Keratinocyte (primary cell): Measurements from ENCODE around the gene GSAP. TPM values are rescaled to one million over a fixed set of nuclear protein-coding genes. Genes with fewer than 3 reads are reported as not detected.

ENCODE experiments used
- DNase-seq: peaks from one replicate; pipeline ENCODE4 v3.0.0-alpha.2; 2011; ENCODE audit warnings: low read depth, missing footprints, low spot score
- FAIRE-seq: peaks from 2 replicates; lab custom pipeline; 2011; peaks lifted over from hg19 to GRCh38; lab: Jason Lieb, UNC
- H2AFZ ChIP-seq: 2 replicates; pipeline ENCODE4 v1.6.0; 2012; ENCODE audit warnings: low read length, control low read depth, inconsistent platforms; ENCODE audit not compliant: control insufficient read depth
- H3K27ac ChIP-seq: 2 replicates; pipeline ENCODE4 v1.5.1; 2011; ENCODE audit warnings: low read length; ENCODE audit not compliant: control insufficient read depth, insufficient read depth
- H3K27me3 ChIP-seq: 3 replicates; pipeline ENCODE4 v1.6.0; 2011; ENCODE audit warnings: low read length; ENCODE audit not compliant: control insufficient read depth, insufficient read depth; ENCODE audit errors: extremely low read depth
- H3K36me3 ChIP-seq, 2 experiments: 2 replicates in 1 of 2; 3 replicates in 1 of 2; pipeline ENCODE4 v1.5.1; 2011; ENCODE audit warnings: low read length in 2 of 2, mild to moderate bottlenecking in 1 of 2; ENCODE audit not compliant: control insufficient read depth in 2 of 2, insufficient read depth in 2 of 2; ENCODE audit errors: extremely low read depth in 1 of 2
- H3K4me1 ChIP-seq: 3 replicates; pipeline ENCODE4 v1.5.1; 2011; ENCODE audit warnings: low read length; ENCODE audit not compliant: control insufficient read depth, insufficient read depth; ENCODE audit errors: extremely low read depth
- H3K4me2 ChIP-seq: 3 replicates; pipeline ENCODE4 v1.6.0; 2011; ENCODE audit warnings: low read depth, low read length; ENCODE audit not compliant: control insufficient read depth, insufficient read depth; ENCODE audit errors: extremely low read depth
- H3K4me3 ChIP-seq, 3 experiments: fragments of 200-600 bp in 1 of 3; sonication (generic) in 1 of 3; 2 replicates in 2 of 3; 3 replicates in 1 of 3; pipeline ENCODE4 v1.5.1; 2011 to 2016; ENCODE audit warnings: low read length in 3 of 3, mild to moderate bottlenecking in 3 of 3, control low read depth in 2 of 3, inconsistent platforms in 1 of 3, low read depth in 1 of 3, mixed read lengths in 1 of 3, mixed run types in 1 of 3, moderate library complexity in 1 of 3; ENCODE audit not compliant: control insufficient read depth in 2 of 3, insufficient read depth in 2 of 3; ENCODE audit errors: extremely low read depth in 1 of 3
- H3K79me2 ChIP-seq: 2 replicates; pipeline ENCODE4 v1.6.0; 2012; ENCODE audit warnings: low read length; ENCODE audit not compliant: control insufficient read depth, insufficient read depth
- H3K9ac ChIP-seq: 3 replicates; pipeline ENCODE4 v1.6.0; 2011; ENCODE audit warnings: low read length; ENCODE audit not compliant: control insufficient read depth, insufficient read depth; ENCODE audit errors: extremely low read depth
- H3K9me1 ChIP-seq: 3 replicates; pipeline ENCODE4 v1.6.0; 2011; ENCODE audit warnings: low read length; ENCODE audit not compliant: control insufficient read depth, insufficient read depth; ENCODE audit errors: extremely low read depth
- H3K9me3 ChIP-seq: 2 replicates; pipeline ENCODE4 v1.5.1; 2012; ENCODE audit warnings: low read depth, low read length; ENCODE audit not compliant: control insufficient read depth
- H4K20me1 ChIP-seq: 3 replicates; pipeline ENCODE4 v1.6.0; 2011; ENCODE audit warnings: low read length; ENCODE audit not compliant: control insufficient read depth, insufficient read depth; ENCODE audit errors: extremely low read depth
- EZH2 ChIP-seq: IDR thresholded peaks from one replicate; pipeline ENCODE4 v1.6.1; 2012; ENCODE audit warnings: inconsistent platforms, mild to moderate bottlenecking, low read length, moderate library complexity
- dilution Hi-C: fragments of 300-500 bp; cut with MboI; formaldehyde crosslinking; loops from one replicate; pipeline ENCODE4 v1.7.0; 2020; ENCODE audit warnings: low sequenced_read_pairs; ENCODE audit not compliant: extremely low pct_ligation_motif_present
- polyA plus RNA-seq, 5 experiments: library from polyadenylated mRNA; depleted of rRNA in 3 of 5; stranded (reverse) in 3 of 5; stranded (forward) in 1 of 5; unstranded in 1 of 5; fragments of >200 nt; gene quantifications; 1 replicate in 1 of 5; 2 replicates in 3 of 5; 3 replicates in 1 of 5; pipeline versions ENCODE4 v1.2.1 to v1.2.3, GENCODE V29; 2011 to 2012; ENCODE audit warnings: missing spikeins in 2 of 5, low read depth in 1 of 5, low replicate concordance in 1 of 5
- TF ChIP-seq, protein P1 (sequence below), 3 experiments: IDR thresholded peaks in 1 of 3; conservative IDR thresholded peaks in 1 of 3; optimal IDR thresholded peaks in 1 of 3; 2 replicates in 2 of 3; 3 replicates in 1 of 3; pipeline versions ENCODE3 to v1.5.1; 2011; ENCODE audit warnings: low read length in 3 of 3, mild to moderate bottlenecking in 3 of 3, moderate library complexity in 2 of 3, control low read depth in 1 of 3, inconsistent platforms in 1 of 3; ENCODE audit not compliant: insufficient read depth in 2 of 3; ENCODE audit errors: extremely low read depth in 1 of 3

The GSAP gene
- polyA plus RNA-seq, 1 donor (not counting 4 experiments of a cell fraction or from before 2014, with no cell fraction given), result 5.4 TPM

DNA sequence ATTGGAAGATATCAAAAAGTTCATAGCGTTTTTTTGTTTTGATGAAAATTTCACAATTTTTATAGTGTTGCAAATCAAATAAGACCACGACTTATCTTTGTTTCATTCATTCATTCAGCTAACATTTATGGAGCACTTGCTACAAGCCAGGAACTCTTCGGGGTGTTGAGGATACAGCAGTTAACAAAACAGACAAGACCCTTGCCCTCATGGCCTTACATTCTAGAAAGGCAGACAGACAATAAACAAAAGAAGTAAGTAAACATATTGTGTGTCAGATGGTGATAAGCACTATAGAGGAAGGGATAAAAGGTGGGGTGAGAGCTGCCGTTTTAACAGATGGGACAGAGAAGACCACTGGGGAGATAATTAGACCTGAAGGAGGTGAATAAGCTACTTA lies 41.6 kb upstream of the GSAP start:
- Histone ChIP-seq H3K27ac (no peak overlapping the region), H3K9me3 (no peaks in the 10 kb centered on the region), H3K9ac (no peak overlapping the region), H3K4me3 (no peak overlapping the region), H2AFZ (no peak overlapping the region), H4K20me1 (no peaks in the 10 kb centered on the region), H3K4me2 (no peak overlapping the region), H3K79me2 (no peaks in the 10 kb centered on the region), H3K4me1 (no peaks in the 10 kb centered on the region), H3K36me3 (no peaks in the 10 kb centered on the region), H3K9me1 (no peaks in the 10 kb centered on the region), H3K27me3 (no peaks in the 10 kb centered on the region)
- dilution Hi-C loops, result no loop called here
- DNase-seq (no peak), FAIRE-seq (no peak)
- TF ChIP-seq, protein P1, sequence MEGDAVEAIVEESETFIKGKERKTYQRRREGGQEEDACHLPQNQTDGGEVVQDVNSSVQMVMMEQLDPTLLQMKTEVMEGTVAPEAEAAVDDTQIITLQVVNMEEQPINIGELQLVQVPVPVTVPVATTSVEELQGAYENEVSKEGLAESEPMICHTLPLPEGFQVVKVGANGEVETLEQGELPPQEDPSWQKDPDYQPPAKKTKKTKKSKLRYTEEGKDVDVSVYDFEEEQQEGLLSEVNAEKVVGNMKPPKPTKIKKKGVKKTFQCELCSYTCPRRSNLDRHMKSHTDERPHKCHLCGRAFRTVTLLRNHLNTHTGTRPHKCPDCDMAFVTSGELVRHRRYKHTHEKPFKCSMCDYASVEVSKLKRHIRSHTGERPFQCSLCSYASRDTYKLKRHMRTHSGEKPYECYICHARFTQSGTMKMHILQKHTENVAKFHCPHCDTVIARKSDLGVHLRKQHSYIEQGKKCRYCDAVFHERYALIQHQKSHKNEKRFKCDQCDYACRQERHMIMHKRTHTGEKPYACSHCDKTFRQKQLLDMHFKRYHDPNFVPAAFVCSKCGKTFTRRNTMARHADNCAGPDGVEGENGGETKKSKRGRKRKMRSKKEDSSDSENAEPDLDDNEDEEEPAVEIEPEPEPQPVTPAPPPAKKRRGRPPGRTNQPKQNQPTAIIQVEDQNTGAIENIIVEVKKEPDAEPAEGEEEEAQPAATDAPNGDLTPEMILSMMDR (optimal IDR thresholded peaks at IDR 0.05 in 1 of 3, IDR thresholded peaks at IDR 0.05 in 1 of 3, conservative IDR thresholded peaks at IDR 0.05 in 1 of 3; ENCODE audit: extremely low read depth in 1 of 3, insufficient read depth in 2 of 3, low read length in 3 of 3), result no peak
- TF ChIP-seq EZH2, result no peak

DNA sequence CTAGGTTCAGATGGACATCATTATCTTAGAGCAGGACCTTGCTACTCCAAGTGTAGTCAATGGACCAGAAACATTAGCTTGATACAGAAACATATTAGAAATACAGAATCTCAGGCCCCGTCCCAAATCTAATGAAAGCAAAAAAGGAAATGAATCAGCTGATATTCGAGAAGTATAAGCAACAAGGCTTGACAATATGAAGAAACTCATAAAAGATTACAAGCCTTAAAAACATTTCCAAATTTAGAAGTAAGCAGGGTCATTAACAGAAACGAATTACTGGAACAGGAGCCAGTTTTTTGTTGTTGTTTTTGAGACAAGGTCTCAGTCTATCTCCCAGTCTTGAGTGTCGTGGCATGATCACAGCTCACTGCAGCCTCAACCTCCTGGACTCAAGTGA lies 40.5 kb upstream of the GSAP start:
- H3K36me3 ChIP-seq, result no peaks in the 10 kb centered on the region
- no peaks in the 10 kb centered on the region for H3K27me3 ChIP-seq
- H3K4me2 ChIP-seq, result no peak overlapping the region
- H4K20me1 ChIP-seq, result no peaks in the 10 kb centered on the region
- DNase-seq (no peak), FAIRE-seq (no peak)
- H3K4me1 ChIP-seq, result no peaks in the 10 kb centered on the region
- H3K4me3 ChIP-seq, result no peak overlapping the region
- no peak for TF ChIP-seq EZH2
- TF ChIP-seq, protein P1 (optimal IDR thresholded peaks at IDR 0.05 in 1 of 3, IDR thresholded peaks at IDR 0.05 in 1 of 3, conservative IDR thresholded peaks at IDR 0.05 in 1 of 3; ENCODE audit: extremely low read depth in 1 of 3, insufficient read depth in 2 of 3, low read length in 3 of 3), result no peak
- H3K27ac ChIP-seq, result no peak overlapping the region
- no peak overlapping the region for H2AFZ ChIP-seq
- no peaks in the 10 kb centered on the region for H3K9me1 ChIP-seq
- dilution Hi-C loops, result no loop called here
- no peaks in the 10 kb centered on the region for H3K9me3 ChIP-seq
- no peaks in the 10 kb centered on the region for H3K79me2 ChIP-seq
- H3K9ac ChIP-seq, result no peak overlapping the region
